Smooth muscle cell (in vitro differentiated cells): ENCODE data around the gene PGLYRP1. TPM values are rescaled to one million over a fixed set of nuclear protein-coding genes. Genes with fewer than 3 reads are reported as not detected.
A peak's percentile ranks its signal among the peaks of the same experiment; 100 is the strongest.

Source experiments
- DNase-seq: peaks from one replicate; lab custom pipeline; 2025; ENCODE audit not compliant: unreplicated experiment; lab: John Stamatoyannopoulos, UW
- H2AFZ ChIP-seq: fragments of 200-600 bp; sonication (generic); 2 replicates; pipeline ENCODE4 v1.6.0; 2016; ENCODE audit warnings: antibody characterized with exemption, low read depth, mild to moderate bottlenecking
- H3F3A ChIP-seq: fragments of 200-600 bp; sonication (generic); 2 replicates; pipeline ENCODE4 v1.6.0; 2017; ENCODE audit warnings: antibody characterized with exemption, low read depth
- H3K27ac ChIP-seq: fragments of 200-600 bp; sonication (generic); 2 replicates; pipeline ENCODE4 v1.5.1; 2016; ENCODE audit warnings: low read depth, mild to moderate bottlenecking
- H3K27me3 ChIP-seq: fragments of 200-600 bp; sonication (generic); 2 replicates; pipeline ENCODE4 v1.6.1; 2016; ENCODE audit warnings: low read depth, mild to moderate bottlenecking
- H3K36me3 ChIP-seq: fragments of 200-600 bp; sonication (generic); 2 replicates; pipeline ENCODE4 v1.5.1; 2016; ENCODE audit warnings: low read depth
- H3K4me1 ChIP-seq: fragments of 200-600 bp; sonication (generic); 2 replicates; pipeline ENCODE4 v1.5.1; 2016; ENCODE audit warnings: low read depth
- H3K4me2 ChIP-seq: fragments of 200-600 bp; sonication (generic); 2 replicates; pipeline ENCODE4 v1.6.0; 2016; ENCODE audit warnings: mild to moderate bottlenecking
- H3K4me3 ChIP-seq: fragments of 200-600 bp; sonication (generic); 2 replicates; pipeline ENCODE4 v1.5.1; 2016; ENCODE audit warnings: mild to moderate bottlenecking
- H3K79me2 ChIP-seq: fragments of 200-600 bp; sonication (generic); 2 replicates; pipeline ENCODE4 v1.6.0; 2016; ENCODE audit warnings: low read depth, mild to moderate bottlenecking
- H3K9ac ChIP-seq: fragments of 200-600 bp; sonication (generic); 2 replicates; pipeline ENCODE4 v1.6.0; 2016; ENCODE audit warnings: low read depth
- H3K9me3 ChIP-seq: fragments of 200-600 bp; sonication (generic); replicated peaks from 2 replicates; pipeline ENCODE4 v1.5.1; 2016; ENCODE audit warnings: low read depth
- H4K20me1 ChIP-seq: fragments of 200-600 bp; sonication (generic); 2 replicates; pipeline ENCODE4 v1.6.0; 2016; ENCODE audit warnings: low read depth
- CTCF ChIP-seq: fragments of 200-600 bp; sonication (generic); IDR thresholded peaks from 2 replicates; pipeline ENCODE4 v1.5.1; 2017; ENCODE audit warnings: borderline replicate concordance, mild to moderate bottlenecking, antibody characterized with exemption; ENCODE audit not compliant: insufficient read depth, poor library complexity, severe bottlenecking
- WGBS: methylation state at CpG from one replicate; pipeline ENCODE4 v1.1.7; 2016; ENCODE audit warnings: low lambda C conversion rate; 5-methylcytosine and 5-hydroxymethylcytosine counted together
- polyA plus RNA-seq: library from polyadenylated mRNA; unstranded; fragments of >200 nt; fragmentation: Nextera tagmentation; extraction: Ambion mirVana; gene quantifications from 2 replicates; pipeline ENCODE4 v1.2.1, GENCODE V29; 2016
- total RNA-seq: library from RNA; depleted of rRNA; stranded (reverse); fragments of >200 nt; gene quantifications from 2 replicates; pipeline ENCODE4 v1.2.3, GENCODE V29; 2014

PGLYRP1 gene
- total and polyA plus RNA-seq, 2 experiments from 2014 or later = not detected

GRCh38 chr19:46000491-46001246 is 22.2 kb downstream of the PGLYRP1 start:
- Histone ChIP-seq H3K4me3 (peak overlapping the region; percentile 34), H2AFZ (no peak overlapping the region), H4K20me1 (peaks cover 5% of the 10 kb centered on the region), H3F3A (no peaks in the 10 kb centered on the region), H3K27me3 (peaks cover 10% of the 10 kb centered on the region), H3K9ac (no peak overlapping the region), H3K79me2 (no peaks in the 10 kb centered on the region), H3K36me3 (no peaks in the 10 kb centered on the region), H3K4me1 (no peaks in the 10 kb centered on the region), H3K27ac (no peak overlapping the region), H3K4me2 (peak overlapping the region; percentile 72), H3K9me3 (no peaks in the 10 kb centered on the region)
- WGBS = 12% methylated on average over 12 of the region's 34 CpGs
- TF ChIP-seq CTCF = no peak
- no peak for DNase-seq

- Histone ChIP-seq H3K4me2 (peak overlapping the region; percentile 72), H3K27me3 (peaks cover 10% of the 10 kb centered on the region), H3F3A (no peaks in the 10 kb centered on the region), H3K9me3 (no peaks in the 10 kb centered on the region), H2AFZ (no peak overlapping the region), H3K4me3 (no peak overlapping the region), H4K20me1 (peaks cover 5% of the 10 kb centered on the region), H3K36me3 (no peaks in the 10 kb centered on the region), H3K4me1 (peaks cover under 1% of the 10 kb centered on the region), H3K79me2 (no peaks in the 10 kb centered on the region), H3K27ac (no peak overlapping the region), H3K9ac (no peak overlapping the region)
- WGBS = 22% methylated on average over 11 of the region's 14 CpGs
- no peak for TF ChIP-seq CTCF
- DNase-seq = no peak
These were observed 23.2 kb downstream of the PGLYRP1 start for GRCh38 chr19:45999653-46000121.

- TF ChIP-seq CTCF = no peak
- no peak for DNase-seq
- peaks cover 4% of the 10 kb centered on the region for H3K4me1 ChIP-seq
- H3K36me3 ChIP-seq = no peaks in the 10 kb centered on the region
- H3K27ac ChIP-seq = no peak overlapping the region
- H3K9me3 ChIP-seq = no peaks in the 10 kb centered on the region
- H3K27me3 ChIP-seq = peaks cover 10% of the 10 kb centered on the region
- no peaks in the 10 kb centered on the region for H3F3A ChIP-seq
- H3K9ac ChIP-seq = no peak overlapping the region
- H3K4me3 ChIP-seq = no peak overlapping the region
- H2AFZ ChIP-seq = no peak overlapping the region
- no peaks in the 10 kb centered on the region for H3K79me2 ChIP-seq
- WGBS = 100% methylated on average over 4 of the region's 4 CpGs
- H4K20me1 ChIP-seq = peaks cover 5% of the 10 kb centered on the region
- no peak overlapping the region for H3K4me2 ChIP-seq
These were observed 24.0 kb downstream of the PGLYRP1 start for GRCh38 chr19:45998834-45999233.

GRCh38 chr19:45996933-45997332 is 25.9 kb downstream of the PGLYRP1 start:
- no peak overlapping the region for H2AFZ ChIP-seq
- peaks cover 4% of the 10 kb centered on the region for H3K4me1 ChIP-seq
- H3K9ac ChIP-seq = no peak overlapping the region
- no peak overlapping the region for H3K27ac ChIP-seq
- 82% methylated on average over 8 of the region's 8 CpGs for WGBS
- no peak overlapping the region for H3K4me3 ChIP-seq
- no peaks in the 10 kb centered on the region for H3K36me3 ChIP-seq
- H4K20me1 ChIP-seq = no peaks in the 10 kb centered on the region
- H3K27me3 ChIP-seq = peaks cover 10% of the 10 kb centered on the region
- H3F3A ChIP-seq = no peaks in the 10 kb centered on the region
- no peak for DNase-seq
- no peaks in the 10 kb centered on the region for H3K9me3 ChIP-seq
- TF ChIP-seq CTCF = no peak
- no peak overlapping the region for H3K4me2 ChIP-seq
- no peaks in the 10 kb centered on the region for H3K79me2 ChIP-seq
